ENCODE data around the gene CHPF.

GRCh38 chr2:219536967-219537366, 6.6 kb downstream of the CHPF start:
- no peak for TF ChIP-seq ATF3 (IDR thresholded peaks at IDR 0.05)
- TF ChIP-seq, protein P1, sequence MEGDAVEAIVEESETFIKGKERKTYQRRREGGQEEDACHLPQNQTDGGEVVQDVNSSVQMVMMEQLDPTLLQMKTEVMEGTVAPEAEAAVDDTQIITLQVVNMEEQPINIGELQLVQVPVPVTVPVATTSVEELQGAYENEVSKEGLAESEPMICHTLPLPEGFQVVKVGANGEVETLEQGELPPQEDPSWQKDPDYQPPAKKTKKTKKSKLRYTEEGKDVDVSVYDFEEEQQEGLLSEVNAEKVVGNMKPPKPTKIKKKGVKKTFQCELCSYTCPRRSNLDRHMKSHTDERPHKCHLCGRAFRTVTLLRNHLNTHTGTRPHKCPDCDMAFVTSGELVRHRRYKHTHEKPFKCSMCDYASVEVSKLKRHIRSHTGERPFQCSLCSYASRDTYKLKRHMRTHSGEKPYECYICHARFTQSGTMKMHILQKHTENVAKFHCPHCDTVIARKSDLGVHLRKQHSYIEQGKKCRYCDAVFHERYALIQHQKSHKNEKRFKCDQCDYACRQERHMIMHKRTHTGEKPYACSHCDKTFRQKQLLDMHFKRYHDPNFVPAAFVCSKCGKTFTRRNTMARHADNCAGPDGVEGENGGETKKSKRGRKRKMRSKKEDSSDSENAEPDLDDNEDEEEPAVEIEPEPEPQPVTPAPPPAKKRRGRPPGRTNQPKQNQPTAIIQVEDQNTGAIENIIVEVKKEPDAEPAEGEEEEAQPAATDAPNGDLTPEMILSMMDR (IDR thresholded peaks at IDR 0.05; ENCODE audit: low read depth, low read length, missing input control): no peak
- no peak for TF ChIP-seq TAF1 (conservative IDR thresholded peaks at IDR 0.05)
- no peak for TF ChIP-seq NR2F2 (IDR thresholded peaks at IDR 0.05)
- no peak for TF ChIP-seq FOXA1 (IDR thresholded peaks at IDR 0.05)
- TF ChIP-seq, protein P2, sequence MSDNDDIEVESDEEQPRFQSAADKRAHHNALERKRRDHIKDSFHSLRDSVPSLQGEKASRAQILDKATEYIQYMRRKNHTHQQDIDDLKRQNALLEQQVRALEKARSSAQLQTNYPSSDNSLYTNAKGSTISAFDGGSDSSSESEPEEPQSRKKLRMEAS (IDR thresholded peaks at IDR 0.05): no peak
- TF ChIP-seq GABPA (IDR thresholded peaks at IDR 0.05 in 1 of 2, conservative IDR thresholded peaks at IDR 0.05 in 1 of 2): no peak
- TF ChIP-seq, protein P3, sequence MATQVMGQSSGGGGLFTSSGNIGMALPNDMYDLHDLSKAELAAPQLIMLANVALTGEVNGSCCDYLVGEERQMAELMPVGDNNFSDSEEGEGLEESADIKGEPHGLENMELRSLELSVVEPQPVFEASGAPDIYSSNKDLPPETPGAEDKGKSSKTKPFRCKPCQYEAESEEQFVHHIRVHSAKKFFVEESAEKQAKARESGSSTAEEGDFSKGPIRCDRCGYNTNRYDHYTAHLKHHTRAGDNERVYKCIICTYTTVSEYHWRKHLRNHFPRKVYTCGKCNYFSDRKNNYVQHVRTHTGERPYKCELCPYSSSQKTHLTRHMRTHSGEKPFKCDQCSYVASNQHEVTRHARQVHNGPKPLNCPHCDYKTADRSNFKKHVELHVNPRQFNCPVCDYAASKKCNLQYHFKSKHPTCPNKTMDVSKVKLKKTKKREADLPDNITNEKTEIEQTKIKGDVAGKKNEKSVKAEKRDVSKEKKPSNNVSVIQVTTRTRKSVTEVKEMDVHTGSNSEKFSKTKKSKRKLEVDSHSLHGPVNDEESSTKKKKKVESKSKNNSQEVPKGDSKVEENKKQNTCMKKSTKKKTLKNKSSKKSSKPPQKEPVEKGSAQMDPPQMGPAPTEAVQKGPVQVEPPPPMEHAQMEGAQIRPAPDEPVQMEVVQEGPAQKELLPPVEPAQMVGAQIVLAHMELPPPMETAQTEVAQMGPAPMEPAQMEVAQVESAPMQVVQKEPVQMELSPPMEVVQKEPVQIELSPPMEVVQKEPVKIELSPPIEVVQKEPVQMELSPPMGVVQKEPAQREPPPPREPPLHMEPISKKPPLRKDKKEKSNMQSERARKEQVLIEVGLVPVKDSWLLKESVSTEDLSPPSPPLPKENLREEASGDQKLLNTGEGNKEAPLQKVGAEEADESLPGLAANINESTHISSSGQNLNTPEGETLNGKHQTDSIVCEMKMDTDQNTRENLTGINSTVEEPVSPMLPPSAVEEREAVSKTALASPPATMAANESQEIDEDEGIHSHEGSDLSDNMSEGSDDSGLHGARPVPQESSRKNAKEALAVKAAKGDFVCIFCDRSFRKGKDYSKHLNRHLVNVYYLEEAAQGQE (IDR thresholded peaks at IDR 0.05): no peak

Measured in liver (tissue), 3 donors.